Transverse colon (tissue), 4 donors: ENCODE data around the gene GABBR2. TPM values are rescaled to one million over a fixed set of nuclear protein-coding genes. Genes with fewer than 3 reads are reported as not detected.

ENCODE experiments used
- DNase-seq: peaks from one replicate; pipeline ENCODE4 v3.0.0-alpha.2; 2019
- H3K27ac ChIP-seq, 4 donors: fragments of 200-600 bp; sonication (generic); 2 replicates each; pipeline ENCODE4 v1.5.1; 2016 to 2018; ENCODE audit warnings: inconsistent platforms in 4 of 4
- H3K27me3 ChIP-seq: fragments of 200-600 bp; sonication (generic); 2 replicates; pipeline ENCODE4 v1.5.1; 2017; ENCODE audit warnings: inconsistent platforms
- H3K36me3 ChIP-seq, 4 donors: fragments of 200-600 bp; sonication (generic); 2 replicates each; pipeline ENCODE4 v1.5.1; 2017 to 2019; ENCODE audit warnings: inconsistent platforms in 4 of 4
- H3K4me1 ChIP-seq, 4 donors: fragments of 200-600 bp; sonication (generic); 2 replicates each; pipeline ENCODE4 v1.5.1; 2017 to 2020; ENCODE audit warnings: inconsistent platforms in 4 of 4
- H3K4me3 ChIP-seq, 4 donors: fragments of 200-600 bp; sonication (generic); 1 replicate in 1 of 4; 2 replicates in 3 of 4; pipeline versions ENCODE4 v1.5.1 to v1.6.1; 2017 to 2019; ENCODE audit warnings: inconsistent platforms in 4 of 4
- H3K9me3 ChIP-seq, 2 donors: fragments of 200-600 bp; sonication (generic); 2 replicates each; pipeline ENCODE4 v1.5.1; 2017 to 2019; ENCODE audit warnings: inconsistent platforms in 2 of 2
- EP300 ChIP-seq: sonication (generic); formaldehyde crosslinking; IDR thresholded peaks from one replicate; pipeline ENCODE4 v1.6.1; 2017; ENCODE audit warnings: antibody characterized with exemption, low read depth
- POLR2A ChIP-seq: fragments of 450-650 bp; IDR thresholded peaks from one replicate; pipeline ENCODE4 v1.6.1; 2016; ENCODE audit warnings: antibody characterized with exemption, mild to moderate bottlenecking, moderate library complexity
- POLR2AphosphoS5 ChIP-seq, 3 donors: sonication (generic); formaldehyde crosslinking; IDR thresholded peaks; one replicate each; pipeline ENCODE4 v1.6.1; 2016; ENCODE audit warnings: antibody characterized with exemption in 3 of 3
- WGBS, 2 donors: methylation state at CpG; one replicate each; pipeline ENCODE4 v1.1.5; 2018; ENCODE audit warnings: low coverage in 1 of 2; 5-methylcytosine and 5-hydroxymethylcytosine counted together
- in situ Hi-C, 4 donors: fragments of 200-750 bp; cut with MboI; loops; one replicate each; pipeline versions ENCODE4 v1.15.0 to v1.15.1; 2017; ENCODE audit warnings: low sequenced_read_pairs in 3 of 4, low pct_ligation_motif_present in 1 of 4, low pct_unique_long_range_greater_than_20kb in 1 of 4
- intact Hi-C: fragments of 100-400 bp; cut with DNase I; formaldehyde crosslinking; loops from one replicate; pipeline ENCODE4 v1.15.1; 2023; ENCODE audit warnings: low total_unique reads
- total RNA-seq, 4 donors: library from RNA; depleted of rRNA; stranded (reverse); fragments of >200 nt; gene quantifications; one replicate each; pipeline ENCODE4 v1.1.0, GENCODE V29; 2016
- TF ChIP-seq, protein P1 (sequence below), 5 experiments: fragments of 200-600 bp in 3 of 5; fragments of 450-650 bp in 2 of 5; sonication (generic) in 3 of 5; IDR thresholded peaks; 1 replicate in 2 of 5; 2 replicates in 3 of 5; pipeline ENCODE4 v1.5.1; 2016 to 2017; ENCODE audit warnings: antibody characterized with exemption in 5 of 5, inconsistent platforms in 3 of 5, mild to moderate bottlenecking in 2 of 5, moderate library complexity in 1 of 5

Gene GABBR2
- total RNA-seq, 4 donors from 2014 or later: not detected

DNA sequence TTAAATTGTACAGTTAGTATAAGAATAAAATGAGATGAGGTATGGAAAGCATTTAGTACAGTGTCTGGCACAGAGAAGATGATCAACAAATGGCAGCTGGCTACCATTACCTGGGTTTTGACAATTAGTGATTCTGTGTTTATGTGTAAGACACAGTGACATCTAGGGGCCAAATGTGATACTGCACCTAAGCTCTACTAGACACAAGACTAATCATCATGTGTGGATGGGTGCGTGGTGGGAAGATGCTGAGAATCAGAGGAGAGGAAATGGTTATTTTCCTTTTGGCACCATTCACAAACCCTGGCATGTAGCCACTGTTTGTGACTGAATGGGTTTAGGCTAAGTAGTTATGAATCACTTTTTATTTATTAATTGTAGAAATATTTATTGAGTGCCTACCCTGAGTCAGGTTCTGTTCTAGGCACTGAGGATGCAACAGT lies 343.5 kb downstream of the GABBR2 start:
- Histone ChIP-seq H3K9me3 (peaks cover 7 to 12% of the 10 kb centered on the region in 2 donors), H3K36me3 (no peaks in the 10 kb centered on the region), H3K4me1 (no peaks in the 10 kb centered on the region), H3K27me3 (no peaks in the 10 kb centered on the region), H3K27ac (no peak overlapping the region), H3K4me3 (no peak overlapping the region)
- no peak for DNase-seq
- TF ChIP-seq, protein P1, sequence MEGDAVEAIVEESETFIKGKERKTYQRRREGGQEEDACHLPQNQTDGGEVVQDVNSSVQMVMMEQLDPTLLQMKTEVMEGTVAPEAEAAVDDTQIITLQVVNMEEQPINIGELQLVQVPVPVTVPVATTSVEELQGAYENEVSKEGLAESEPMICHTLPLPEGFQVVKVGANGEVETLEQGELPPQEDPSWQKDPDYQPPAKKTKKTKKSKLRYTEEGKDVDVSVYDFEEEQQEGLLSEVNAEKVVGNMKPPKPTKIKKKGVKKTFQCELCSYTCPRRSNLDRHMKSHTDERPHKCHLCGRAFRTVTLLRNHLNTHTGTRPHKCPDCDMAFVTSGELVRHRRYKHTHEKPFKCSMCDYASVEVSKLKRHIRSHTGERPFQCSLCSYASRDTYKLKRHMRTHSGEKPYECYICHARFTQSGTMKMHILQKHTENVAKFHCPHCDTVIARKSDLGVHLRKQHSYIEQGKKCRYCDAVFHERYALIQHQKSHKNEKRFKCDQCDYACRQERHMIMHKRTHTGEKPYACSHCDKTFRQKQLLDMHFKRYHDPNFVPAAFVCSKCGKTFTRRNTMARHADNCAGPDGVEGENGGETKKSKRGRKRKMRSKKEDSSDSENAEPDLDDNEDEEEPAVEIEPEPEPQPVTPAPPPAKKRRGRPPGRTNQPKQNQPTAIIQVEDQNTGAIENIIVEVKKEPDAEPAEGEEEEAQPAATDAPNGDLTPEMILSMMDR (IDR thresholded peaks at IDR 0.05): peak in 2 of 5 experiments; percentile 14 to 25
- TF ChIP-seq POLR2A: no peak
- 82 to 100% methylated on average over 1 of the region's 1 CpG for WGBS, 2 donors
- intact Hi-C loops (no loop called here), in situ Hi-C loops (no loop called here)

DNA sequence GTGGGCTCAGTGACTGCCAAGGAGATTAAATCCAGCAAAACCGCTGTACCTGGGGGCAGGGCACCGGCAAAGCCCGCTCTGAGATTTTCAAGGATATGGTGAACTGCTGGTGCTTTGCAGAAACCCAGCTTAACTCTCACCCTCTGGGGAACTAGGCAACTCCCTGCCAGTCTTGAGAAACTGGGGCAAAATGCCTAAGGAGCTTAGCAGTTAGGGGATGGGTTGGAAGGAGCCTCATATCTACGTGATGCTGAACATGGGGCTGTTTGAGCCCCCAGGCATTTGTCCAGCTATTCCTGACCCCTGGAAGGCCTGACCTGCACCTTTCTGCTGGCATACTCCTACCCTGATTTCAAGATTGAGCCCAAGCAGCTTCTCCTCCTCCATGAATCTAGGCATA lies 344.6 kb downstream of the GABBR2 start:
- H3K36me3 ChIP-seq: no peaks in the 10 kb centered on the region
- WGBS, 2 donors: 60 to 73% methylated on average over 3 to 4 of the region's 4 CpGs
- in situ Hi-C loops: no loop called here
- no peaks in the 10 kb centered on the region for H3K27me3 ChIP-seq
- H3K9me3 ChIP-seq: peaks cover 7 to 12% of the 10 kb centered on the region in 2 donors
- DNase-seq: no peak
- H3K27ac ChIP-seq: no peak overlapping the region
- intact Hi-C loops: no loop called here
- no peaks in the 10 kb centered on the region for H3K4me1 ChIP-seq
- TF ChIP-seq, protein P1 (IDR thresholded peaks at IDR 0.05): no peak
- TF ChIP-seq EP300 (no peak), POLR2A (no peak), POLR2AphosphoS5 (IDR thresholded peaks at IDR 0.05) (no peak)
- H3K4me3 ChIP-seq: no peak overlapping the region

DNA sequence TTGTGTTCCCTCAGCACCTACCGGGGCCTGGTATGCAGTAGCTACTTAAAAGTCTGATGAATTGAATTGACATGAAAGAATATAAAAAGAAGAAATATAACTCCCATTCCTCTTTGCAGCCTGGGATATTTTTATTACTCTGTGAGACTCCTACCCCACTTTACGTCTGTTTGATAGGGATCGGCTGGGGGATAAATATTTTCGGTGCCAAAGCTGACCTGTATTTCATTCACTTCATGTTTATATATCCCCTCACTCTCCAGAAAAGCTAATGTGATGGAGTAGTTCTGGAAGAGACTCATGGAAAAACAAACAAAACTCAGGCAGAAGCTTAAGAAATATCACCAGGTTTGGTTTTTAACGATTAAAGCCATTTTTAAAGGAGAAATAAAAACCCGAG lies 345.1 kb downstream of the GABBR2 start:
- WGBS, 2 donors: 49 to 52% methylated on average over 6 of the region's 6 CpGs
- Histone ChIP-seq H3K27me3 (no peaks in the 10 kb centered on the region), H3K27ac (no peak overlapping the region), H3K36me3 (no peaks in the 10 kb centered on the region), H3K9me3 (peaks cover 7 to 12% of the 10 kb centered on the region in 2 donors), H3K4me1 (no peaks in the 10 kb centered on the region), H3K4me3 (no peak overlapping the region)
- DNase-seq: no peak
- intact Hi-C loops: no loop called here
- in situ Hi-C loops: no loop called here
- TF ChIP-seq POLR2A: no peak
- no peak for TF ChIP-seq EP300
- TF ChIP-seq, protein P1 (IDR thresholded peaks at IDR 0.05): no peak
- no peak for TF ChIP-seq POLR2AphosphoS5 (IDR thresholded peaks at IDR 0.05)

DNA sequence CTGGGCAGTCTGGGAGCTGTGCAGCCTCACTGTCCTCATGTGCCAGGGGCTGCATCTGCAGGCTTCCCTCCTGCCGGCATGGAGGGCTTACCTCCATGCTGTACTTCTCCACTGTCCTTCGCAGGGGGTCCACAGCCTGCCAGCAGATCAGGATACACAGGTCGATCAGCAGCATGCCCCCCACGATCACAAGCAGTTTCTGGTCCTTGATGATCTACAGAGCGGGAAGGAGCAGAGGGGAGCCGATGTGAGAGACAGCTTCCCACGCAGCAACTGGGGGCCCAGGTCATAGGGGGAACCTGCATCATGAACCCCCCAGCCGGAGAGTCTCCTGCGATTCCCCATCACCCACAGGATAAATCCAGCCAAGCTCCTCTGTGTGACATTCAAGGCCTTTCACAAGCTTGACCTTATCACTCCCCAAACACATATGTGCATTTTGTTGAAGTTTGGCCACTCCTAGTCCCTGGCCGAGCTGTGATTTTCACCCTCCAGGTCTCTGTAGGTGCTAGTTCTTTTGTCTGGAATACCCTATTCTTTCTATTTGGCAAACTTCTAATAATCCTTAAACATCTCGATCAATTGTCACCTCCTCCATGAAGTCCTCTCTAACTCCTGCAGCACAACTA lies 346.0 kb downstream of the GABBR2 start:
- 82 to 89% methylated on average over 1 to 11 of the region's 11 CpGs for WGBS, 2 donors
- Histone ChIP-seq H3K4me1 (no peaks in the 10 kb centered on the region), H3K27ac (no peak overlapping the region), H3K4me3 (no peak overlapping the region), H3K27me3 (no peaks in the 10 kb centered on the region), H3K9me3 (peaks cover 7 to 12% of the 10 kb centered on the region in 2 donors), H3K36me3 (no peaks in the 10 kb centered on the region)
- intact Hi-C loops: no loop called here
- in situ Hi-C loops: no loop called here
- DNase-seq: no peak
- TF ChIP-seq EP300 (no peak), POLR2AphosphoS5 (IDR thresholded peaks at IDR 0.05) (no peak), POLR2A (no peak)
- TF ChIP-seq, protein P1 (IDR thresholded peaks at IDR 0.05): no peak
